GM19023 (cell line): ENCODE results near the gene PGAM5.

Experiments
- ATAC-seq: cut with Tn5 transposase; IDR thresholded peaks from one replicate; pipeline ENCODE4 v1.9.1; 2021; ENCODE audit warnings: mild to moderate bottlenecking, moderate library complexity; ENCODE audit not compliant: unreplicated experiment

PGAM5 gene

DNA sequence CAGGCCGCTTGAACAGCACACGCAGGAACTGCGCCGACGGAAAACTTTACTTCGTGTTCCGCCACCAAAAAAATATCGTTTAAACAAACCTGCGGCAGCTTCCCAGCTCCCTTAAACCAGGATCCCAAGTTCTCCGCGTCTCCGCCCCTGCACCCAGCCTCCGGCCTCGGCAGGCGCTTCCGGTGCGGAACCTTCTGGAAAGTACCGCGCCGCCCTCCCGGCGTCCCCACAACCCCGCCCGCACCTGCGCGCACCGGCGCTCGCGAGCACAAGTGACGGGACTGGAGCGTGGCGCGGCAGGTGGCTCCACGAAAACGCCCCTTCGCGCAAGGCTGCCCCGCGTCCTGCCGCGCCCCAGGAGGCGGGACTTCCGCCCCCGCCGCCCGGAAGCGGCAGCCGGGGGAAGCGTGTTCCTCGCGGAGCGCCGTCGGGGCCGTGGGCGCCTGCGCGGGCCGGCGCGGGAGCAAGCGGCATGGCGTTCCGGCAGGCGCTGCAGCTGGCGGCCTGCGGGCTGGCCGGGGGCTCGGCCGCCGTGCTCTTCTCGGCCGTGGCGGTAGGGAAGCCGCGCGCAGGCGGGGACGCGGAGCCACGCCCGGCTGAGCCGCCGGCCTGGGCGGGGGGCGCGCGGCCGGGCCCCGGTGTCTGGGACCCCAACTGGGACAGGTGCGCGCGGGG, at the start of gene PGAM5:
PGAM5 (plus strand) TSS at position 438 of the 675 bp plus-strand sequence; CDS start at position 473, 35 bp downstream.
- ATAC-seq = peak; percentile 85

DNA sequence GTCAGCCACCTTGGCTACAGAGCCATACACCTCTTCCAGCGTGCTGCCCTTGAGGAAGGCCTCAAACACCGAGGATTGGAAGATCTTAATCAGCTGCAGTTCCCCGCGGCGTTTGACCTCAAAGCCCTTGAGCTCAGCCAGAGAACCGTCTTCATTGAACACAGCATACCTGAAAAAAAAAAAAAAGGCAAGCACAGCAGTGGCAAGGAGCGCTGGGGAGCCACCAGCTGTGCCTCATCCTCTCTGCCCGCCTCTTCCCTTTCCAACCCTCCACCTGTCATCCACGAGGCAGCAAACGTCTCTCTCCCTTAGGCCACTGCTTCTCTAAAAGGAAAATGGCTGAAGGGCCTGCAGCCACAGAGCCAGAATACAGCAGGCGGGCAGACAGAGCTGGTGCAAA, 49.6 kb upstream of the PGAM5 start:
- ATAC-seq = no peak

DNA sequence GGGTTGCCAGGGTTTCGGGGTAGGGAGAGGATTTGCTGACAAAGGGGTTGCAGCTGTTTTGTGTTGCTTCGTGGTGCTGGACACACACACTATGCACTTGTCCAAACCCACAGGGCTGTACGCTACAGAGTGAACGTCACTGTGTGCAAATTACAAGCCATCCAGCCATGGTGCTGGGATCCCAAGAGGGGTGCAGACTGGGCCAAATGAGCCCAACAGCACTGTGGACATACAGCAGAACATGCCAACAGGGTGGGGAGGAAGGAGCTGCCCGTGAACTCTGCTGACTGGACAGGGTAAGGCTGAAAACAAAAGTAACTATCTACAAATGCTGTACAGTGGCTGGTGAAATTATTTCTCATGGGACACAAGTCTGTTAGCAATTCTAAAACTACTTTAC, 48.7 kb upstream of the PGAM5 start:
- ATAC-seq = no peak

DNA sequence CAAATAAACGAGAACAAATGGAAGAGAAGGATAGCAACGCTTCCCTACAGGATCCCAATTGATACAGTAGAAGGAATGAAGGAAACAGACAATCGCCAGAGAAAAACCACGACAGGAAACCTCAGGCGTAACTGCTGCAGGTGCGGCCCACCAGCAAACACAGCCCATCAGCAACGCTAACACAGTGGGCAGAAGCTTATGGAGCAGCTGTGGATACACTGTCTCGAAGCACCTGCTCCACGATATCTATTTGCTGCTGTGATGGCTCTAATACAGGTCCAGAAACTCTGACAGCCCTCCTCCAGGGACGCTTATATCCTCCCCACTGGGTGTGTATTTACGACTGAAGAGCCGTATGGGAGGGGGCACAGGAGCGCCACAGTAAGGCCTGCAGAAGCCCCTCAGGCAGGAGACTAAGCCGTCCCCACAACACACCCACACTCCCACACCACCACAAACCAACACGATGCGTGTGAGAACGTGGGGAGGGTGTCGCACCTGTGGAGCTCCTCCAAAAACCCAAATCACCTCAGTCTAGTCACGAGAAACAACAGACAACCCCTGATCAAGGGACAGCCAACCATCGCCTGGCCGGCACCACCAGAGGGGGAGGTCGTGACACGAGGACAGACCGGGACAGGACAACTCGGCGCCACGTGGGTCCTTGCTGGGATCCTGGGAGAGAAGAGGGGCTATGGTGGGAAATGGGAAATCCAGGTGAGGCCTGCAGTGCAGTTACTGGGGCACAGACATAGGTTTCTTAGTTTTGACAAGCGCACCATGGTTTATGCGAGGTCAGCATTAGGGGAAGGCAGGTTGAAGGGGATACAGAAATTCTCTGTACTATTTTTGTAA, 47.5 kb upstream of the PGAM5 start:
- no peak for ATAC-seq

DNA sequence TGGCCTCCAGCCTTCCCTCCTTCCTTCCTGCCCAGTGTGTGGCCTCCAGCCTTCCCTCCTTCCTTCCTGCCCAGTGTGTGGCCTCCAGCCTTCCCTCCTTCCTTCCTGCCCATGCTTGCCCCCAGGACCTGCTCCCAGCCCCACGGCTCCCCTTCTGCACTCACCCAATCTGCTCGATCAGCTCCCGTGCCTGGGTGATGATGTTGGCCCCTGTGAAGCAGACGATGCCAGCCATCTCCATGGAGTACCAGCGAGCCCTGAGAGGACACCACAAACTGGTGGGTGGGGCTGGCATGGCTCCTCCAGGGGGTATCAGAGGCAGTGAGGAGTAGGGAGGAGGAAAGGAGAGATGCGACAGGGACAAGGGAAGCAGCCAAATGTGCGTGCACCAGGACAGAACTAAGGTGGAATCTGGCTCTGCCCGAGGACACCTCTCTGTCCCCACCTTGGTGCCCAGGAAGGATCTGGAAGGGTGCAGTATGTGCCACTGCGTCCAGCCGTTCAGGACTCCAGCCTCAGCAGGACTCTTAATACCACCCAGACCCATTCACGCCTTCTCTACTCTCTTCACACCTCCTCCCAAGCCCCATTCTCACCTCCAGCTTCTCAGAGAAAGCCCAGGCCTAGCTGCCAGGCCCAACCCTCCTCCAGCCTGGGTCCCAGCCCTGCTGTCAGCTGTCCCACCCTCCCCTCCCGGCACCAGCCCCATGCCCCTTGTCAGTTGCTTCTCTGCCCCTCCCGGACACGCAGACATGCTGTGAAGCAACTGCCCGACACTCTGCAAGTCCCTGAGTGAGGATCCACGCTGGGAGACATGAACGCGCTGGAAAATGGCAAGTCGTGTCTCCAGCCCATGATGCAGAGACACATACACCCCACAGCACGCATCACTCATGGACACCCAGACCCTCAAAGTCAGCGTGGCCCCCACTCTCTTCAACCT, 46.2 kb upstream of the PGAM5 start:
- no peak for ATAC-seq

DNA sequence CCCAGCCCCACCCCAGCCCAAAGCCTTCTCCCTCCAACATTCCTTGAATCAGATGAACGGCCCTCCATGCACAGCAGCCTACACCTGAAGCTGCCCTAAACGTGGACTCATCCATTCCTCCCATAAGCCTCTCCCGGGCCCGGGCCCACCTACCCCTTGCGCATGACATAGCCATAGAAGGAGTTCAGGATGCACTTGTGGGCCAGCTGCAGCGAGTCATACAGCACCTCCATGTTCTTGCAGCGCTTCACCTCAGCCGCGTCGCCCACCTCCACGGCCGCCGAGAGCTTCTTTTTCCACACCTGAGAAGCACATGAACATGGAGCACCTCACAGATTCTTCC, 45.5 kb upstream of the PGAM5 start:
- ATAC-seq = no peak

DNA sequence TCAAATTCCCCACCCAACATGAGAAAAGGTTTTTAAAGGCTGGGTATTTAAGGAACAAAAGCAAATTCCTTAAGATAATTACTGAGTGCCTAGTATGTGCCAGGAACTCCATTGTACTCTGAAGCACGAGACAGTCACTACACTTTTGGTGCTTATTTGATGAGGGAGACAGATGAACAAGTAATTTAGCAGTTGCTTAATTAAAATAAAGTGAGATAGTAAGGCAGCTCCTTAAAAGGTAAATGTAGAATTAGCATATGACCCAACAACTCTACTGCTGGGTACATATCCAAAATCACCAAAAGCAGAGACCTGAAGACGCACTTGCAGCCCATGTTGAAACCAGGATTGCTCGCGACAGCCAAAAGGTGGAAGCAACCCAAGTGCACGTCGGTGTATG, 44.8 kb upstream of the PGAM5 start:
- ATAC-seq = no peak

DNA sequence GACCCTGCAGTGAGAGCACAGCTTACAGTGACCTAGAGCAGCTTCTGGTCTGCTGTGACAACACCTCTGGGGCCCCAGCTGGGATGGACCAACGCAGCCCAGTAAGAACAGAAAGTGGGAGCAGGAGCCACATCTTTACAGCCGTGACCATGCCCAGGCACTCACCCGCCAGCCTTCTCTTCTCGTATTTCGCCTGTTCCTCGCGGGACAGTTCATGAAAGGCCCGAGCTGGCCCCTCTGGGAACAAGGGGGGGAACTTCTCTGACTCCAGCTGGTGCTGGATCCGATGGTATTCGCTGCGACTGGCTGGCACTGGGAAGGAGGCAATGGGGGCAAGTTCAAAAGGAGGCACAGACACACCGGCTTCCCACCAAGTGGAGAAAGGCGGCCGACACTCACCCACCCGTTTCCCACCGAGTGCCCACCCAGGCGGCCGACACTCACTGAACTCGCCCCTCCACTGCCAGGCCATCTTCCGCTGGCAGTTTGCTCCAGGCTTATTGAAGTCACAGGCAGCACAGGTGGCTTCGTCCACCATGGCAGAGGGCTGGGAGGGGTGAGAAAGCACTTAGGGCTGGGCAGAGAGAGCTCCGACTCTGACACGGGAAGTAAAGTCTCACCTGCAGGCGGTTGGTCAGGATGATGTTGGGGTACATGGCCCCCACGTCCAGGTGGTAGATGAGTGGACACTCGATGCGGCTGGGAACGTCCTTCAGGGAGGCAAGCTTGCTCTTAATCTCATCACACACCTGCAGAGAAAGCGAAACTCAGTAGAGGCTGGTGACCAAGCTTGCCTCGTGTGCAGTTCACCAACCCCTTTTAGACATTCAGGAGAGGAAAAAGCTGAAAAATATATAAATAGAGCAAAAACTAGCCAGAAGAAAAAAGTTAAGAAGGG, 42.2 kb upstream of the PGAM5 start:
- ATAC-seq = no peak

DNA sequence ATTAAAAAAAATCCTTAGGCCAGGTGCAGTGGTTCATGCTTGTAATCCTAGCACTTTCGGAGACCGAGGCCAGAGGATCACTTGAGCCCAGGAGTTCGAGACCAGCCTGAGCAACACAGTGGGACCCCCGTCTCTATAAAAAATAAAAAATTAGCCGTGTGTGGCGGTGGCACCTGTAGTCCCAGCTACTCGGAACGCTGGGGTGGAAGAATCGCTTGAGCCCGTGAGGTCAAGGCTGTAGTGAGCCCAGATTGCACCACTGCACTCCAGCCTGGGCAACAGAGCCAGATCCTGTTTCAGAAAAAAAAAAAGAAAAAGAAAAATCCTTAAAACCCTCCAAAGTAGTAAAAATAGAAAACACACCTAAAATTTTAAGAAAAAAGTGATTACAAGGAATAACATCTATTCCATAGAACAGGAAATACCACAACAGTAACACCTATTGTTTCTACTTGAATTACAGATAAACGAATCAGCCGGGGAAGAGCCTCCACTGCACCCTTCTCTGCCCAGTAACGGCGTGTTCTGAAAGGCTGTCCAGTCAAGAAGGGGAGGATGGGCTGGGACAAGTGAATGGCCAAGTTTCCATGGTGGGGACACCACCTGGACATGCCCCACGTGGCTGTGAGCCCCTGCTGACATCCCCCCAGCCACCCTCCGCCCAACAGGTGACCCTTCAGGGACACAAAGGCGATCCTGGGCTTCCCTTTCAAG, 41.3 kb upstream of the PGAM5 start:
- ATAC-seq = no peak

DNA sequence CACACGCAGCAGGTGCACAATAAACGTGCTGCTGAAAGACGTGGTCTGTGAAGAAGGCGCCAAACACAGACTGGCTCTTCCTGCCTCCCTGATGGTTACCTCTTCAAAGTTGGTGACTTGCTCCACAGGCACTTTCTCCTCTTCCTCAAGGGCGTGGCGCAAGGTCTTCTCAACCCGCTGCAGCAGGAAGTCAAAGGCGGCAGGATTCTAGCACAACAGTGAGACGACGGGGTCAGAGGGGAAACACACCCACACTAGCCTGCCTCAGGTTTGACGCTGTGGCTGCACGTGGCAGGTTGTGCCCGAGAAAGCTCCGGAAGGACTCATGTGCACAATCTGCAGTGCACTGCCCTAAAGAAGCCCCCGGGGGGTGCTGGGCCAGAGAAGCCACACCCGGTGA, 38.5 kb upstream of the PGAM5 start:
- no peak for ATAC-seq

DNA sequence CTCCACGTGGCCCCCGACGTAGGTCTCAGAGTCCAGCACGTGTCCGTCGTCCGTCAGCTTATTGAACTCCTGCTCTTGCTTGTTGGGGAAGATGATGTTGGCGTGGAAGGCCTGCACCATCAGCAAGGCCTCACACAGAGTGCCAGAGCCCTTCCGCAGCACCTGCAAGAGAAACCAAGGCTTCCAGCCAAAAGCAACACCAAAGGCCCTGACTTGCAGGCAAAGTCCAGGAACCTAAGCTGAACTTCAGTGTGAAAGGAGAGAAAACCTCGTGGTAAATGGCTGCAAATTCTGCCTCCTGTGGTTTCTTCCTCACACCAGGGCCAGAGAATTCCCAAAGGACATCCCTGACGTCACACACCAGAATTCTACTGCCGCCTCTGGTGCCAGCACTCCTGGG, 38.0 kb upstream of the PGAM5 start:
- ATAC-seq = no peak

DNA sequence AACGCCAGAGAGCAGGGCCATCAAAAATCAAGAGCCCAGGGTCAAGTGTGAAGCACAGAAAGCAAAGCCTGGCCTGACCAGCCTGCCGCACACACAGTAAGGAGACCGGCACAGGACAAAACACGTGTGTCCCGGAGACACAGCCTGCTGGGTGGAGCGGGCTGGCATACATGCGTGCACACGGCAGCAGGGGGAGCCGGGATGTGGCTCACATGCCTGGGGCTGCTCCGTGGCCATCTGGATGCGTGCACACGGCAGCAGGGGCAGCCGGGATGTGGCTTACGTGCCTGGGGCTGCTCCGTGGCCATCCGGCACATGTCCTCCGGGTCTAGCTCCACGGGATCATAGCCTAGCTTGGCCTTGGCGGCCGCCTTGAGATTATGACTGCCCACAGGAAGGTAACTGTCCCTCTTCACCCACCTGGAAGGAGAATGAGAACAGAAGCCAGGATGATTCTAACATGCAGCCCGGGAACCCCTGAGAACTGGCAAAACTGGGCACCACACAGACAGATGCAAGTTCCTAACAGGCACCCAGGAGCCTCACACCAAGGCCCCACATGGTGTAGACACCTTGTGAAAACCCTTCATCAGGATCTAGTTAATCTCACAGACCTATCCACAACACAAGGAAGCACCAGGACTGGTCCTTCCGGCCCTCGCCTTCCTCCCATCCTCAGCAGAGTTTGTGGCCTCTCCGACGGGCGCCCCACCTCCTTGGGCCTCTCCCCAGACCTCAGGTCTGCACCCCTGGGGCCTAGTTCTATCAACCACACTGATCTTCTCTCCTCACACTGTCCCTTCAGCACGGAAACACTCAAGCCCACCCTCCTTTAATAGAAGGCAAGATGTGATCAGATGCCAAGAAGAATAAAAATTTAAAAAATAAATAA, 37.1 kb upstream of the PGAM5 start:
- ATAC-seq = no peak

DNA sequence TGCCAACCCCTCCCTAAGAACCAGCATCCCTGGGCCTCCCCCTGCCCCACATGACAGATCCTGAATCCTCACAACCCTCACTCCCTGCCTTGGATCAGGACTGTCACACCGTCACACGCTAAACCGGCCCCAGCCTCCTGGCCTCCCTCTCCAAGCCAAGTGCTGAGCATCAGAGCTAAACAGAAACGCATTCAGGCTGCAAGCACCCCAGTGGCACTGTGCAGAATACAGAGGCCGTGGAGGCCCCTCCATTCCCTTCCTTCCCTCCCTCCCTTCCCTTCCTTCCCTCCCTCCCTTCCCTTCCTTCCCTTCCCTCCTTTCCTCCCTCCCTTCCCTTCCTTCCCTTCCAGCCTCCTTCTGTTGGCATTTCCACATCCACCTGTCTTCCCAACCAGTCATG, 36.1 kb upstream of the PGAM5 start:
- no peak for ATAC-seq

DNA sequence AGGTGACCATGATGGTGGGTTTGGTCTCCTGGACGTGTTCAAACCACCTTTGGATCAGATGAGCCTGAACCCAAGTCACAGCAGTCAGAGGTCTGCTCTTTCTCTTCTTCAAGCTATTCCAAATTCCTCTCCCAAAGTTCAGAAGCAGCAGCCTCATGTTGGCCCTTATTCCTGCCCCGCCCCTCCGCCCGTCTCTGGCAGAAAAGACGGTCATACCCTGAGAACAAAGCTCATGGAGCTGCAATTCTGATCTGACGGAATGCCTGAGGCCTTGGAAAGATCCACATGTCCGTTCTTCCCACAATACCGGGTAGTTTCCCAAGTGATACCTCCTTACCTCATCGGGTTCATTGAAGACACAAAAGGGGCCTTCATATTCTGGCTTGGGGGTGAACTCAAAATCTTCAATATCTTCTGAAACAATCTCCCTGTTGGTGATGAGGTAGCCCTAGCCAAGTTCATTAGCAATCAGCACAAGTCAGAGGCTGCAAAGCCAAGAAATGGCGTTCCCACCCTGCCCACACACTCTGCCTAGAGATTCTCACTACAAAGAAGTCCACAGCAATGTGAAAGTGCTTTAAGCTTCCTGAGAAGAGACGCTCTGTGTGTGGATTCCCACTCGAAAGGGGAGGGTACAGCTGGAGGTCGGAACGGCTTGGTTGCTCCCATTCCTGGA, 34.7 kb upstream of the PGAM5 start:
- no peak for ATAC-seq

DNA sequence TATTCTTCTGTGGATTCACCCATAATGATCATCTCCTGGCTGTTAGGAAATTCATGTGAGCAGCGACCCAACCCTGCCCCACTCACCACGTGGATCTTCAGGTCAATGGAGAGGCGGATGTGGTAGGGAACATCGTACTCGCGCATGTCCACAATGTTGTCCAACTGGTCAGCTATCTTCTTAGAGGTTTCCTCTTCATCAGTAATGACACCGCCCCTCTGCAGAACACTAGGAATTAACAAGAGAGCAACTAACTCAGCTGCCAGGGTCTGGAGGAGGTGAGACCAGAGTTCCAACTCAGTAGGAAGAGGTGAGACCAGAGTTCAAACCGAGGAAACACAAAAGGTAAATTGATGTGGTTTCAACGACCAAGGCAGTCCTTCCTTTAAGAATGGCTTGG, 33.1 kb upstream of the PGAM5 start:
- ATAC-seq = no peak

DNA sequence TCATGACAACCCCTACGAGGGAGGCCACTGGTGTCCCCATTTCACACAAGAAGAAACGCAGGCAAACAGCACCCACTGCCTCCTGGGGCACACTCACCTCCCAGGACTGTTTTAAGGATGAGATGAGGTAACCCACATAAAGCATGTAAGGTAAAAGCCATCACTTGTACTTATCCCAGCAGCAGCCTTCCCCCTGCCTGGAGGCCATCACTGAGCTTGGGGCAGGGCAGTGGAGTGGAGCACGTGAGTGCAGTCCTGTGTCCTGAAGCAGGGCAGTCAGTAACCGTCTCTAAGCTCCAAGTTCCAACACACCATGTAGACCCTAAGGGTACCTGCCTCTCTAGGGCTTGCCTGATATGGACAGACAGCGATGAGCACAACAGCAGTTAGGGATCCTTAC, 25.2 kb upstream of the PGAM5 start:
- no peak for ATAC-seq

DNA sequence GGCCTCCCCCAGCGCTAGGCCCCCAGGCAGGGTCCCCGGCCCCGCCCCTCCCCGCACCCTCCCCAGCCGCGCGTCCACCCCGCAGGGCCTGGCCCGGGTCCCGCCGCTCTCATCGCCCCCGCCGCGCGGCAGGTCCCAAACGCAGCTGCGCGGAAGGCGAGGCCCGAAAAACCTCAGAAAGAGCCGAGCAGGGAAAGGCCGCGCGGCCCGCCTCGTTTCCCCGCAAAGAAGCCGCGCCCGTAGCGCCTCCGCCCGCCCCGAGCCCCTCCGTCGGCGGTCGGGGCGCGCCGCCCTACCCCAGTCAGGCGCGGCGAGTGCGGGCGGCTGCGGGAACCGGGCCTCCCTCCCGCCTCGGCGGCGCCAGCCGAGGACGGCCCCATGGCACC, 23.8 kb upstream of the PGAM5 start:
- peak; percentile 13 for ATAC-seq
